ENCODE data around the gene PTPRN2. TPM values are rescaled to one million over a fixed set of nuclear protein-coding genes. Genes with fewer than 3 reads are reported as not detected.

PTPRN2 gene
- polyA plus RNA-seq, 1 of the 3 experiments (the other 2 are of a cell fraction): 4.0 TPM

GRCh38 chr7:157495177-157495553, 1092.5 kb downstream of the PTPRN2 start:
- no peaks in the 10 kb centered on the region for H3K36me3 ChIP-seq (replicated peaks in 1 of 2; ENCODE audit: control insufficient read depth in 1 of 2, insufficient read depth in 2 of 2, low read length in 1 of 2)
- H3K79me2 ChIP-seq (ENCODE audit: insufficient read depth): no peaks in the 10 kb centered on the region
- H3K4me2 ChIP-seq: no peak overlapping the region
- no peak overlapping the region for H3K27ac ChIP-seq (ENCODE audit: low read depth in 2 of 2, low read length in 1 of 2)
- POLR2A ChIA-PET: no interaction called here
- WGBS (ENCODE audit: low lambda C conversion rate): 8% methylated on average over 2 of the region's 2 CpGs
- no peaks in the 10 kb centered on the region for H3F3A ChIP-seq (replicated peaks; ENCODE audit: insufficient read depth)
- H3K27me3 ChIP-seq (ENCODE audit: insufficient read depth): no peaks in the 10 kb centered on the region
- H3K9ac ChIP-seq: no peak overlapping the region
- DNase-seq: no peak
- H4K20me1 ChIP-seq (ENCODE audit: insufficient read depth): no peaks in the 10 kb centered on the region
- TF ChIP-seq, protein P1, sequence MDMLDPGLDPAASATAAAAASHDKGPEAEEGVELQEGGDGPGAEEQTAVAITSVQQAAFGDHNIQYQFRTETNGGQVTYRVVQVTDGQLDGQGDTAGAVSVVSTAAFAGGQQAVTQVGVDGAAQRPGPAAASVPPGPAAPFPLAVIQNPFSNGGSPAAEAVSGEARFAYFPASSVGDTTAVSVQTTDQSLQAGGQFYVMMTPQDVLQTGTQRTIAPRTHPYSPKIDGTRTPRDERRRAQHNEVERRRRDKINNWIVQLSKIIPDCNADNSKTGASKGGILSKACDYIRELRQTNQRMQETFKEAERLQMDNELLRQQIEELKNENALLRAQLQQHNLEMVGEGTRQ (IDR thresholded peaks at IDR 0.05; ENCODE audit: borderline replicate concordance, low read depth, low read length): no peak
- TF ChIP-seq GABPA (IDR thresholded peaks at IDR 0.05; ENCODE audit: low read depth): no peak
- no peak for TF ChIP-seq TEAD4 (IDR thresholded peaks at IDR 0.05; ENCODE audit: borderline replicate concordance, insufficient read depth)
- TF ChIP-seq FOXM1 (IDR thresholded peaks at IDR 0.05; ENCODE audit: low read depth): no peak
- CTCF ChIA-PET: interaction anchor here (0.8 kb wide), 1 partner anchor 11 kb away, joined by 3 read pairs; no protein-coding TSS in a partner anchor
- peaks cover 0 to 2% of the 10 kb centered on the region in 2 experiments; a peak in 1 of 4 replicates for H3K4me1 ChIP-seq (ENCODE audit: control insufficient read depth in 1 of 2, insufficient read depth in 2 of 2, low read depth in 1 of 2, low read length in 1 of 2)
- no peaks in the 10 kb centered on the region for H3K9me2 ChIP-seq
- H2AFZ ChIP-seq (ENCODE audit: low read depth): no peak overlapping the region
- no peak overlapping the region for H3K4me3 ChIP-seq (ENCODE audit: low read depth in 2 of 2, low read length in 1 of 2)
- H3K9me3 ChIP-seq: 0 out of 2 replicates have a peak, but pooled peaks cover 6% of the 10 kb centered on the region

DNA sequence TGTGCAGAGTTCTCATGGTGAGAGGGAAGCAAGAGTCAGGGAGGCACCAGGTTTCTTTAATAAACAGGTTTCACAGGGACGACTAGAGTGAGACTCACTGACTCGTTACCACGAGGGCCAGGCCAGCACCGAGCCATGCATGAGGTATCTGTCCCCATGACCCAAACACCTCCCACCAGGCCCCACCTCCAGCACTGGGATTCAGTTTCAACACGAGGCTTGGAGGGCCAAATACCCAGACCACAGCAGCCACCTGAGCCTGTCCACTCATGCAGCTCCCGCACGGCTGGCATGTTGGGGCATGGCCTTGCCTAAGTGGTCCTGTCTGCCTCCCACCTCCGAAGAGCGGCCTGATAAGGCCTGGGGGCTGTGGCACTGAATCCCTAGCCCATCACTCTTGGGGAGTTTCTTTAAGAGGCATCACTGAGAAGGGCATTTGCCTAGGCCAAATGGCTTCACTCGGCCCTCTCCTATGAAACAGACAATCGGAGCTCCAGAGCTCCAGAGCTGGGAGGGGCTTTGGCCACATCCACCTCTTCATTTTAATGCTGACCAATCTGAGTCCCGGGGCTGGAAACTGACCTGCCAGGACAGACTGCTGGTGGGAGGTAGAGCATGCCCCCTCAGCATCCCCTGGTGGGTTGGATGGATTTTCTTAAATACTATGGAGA, 1093.0 kb downstream of the PTPRN2 start:
- ChIA-PET POLR2A (no interaction called here), CTCF (interaction anchor here (0.8 kb wide), 1 partner anchor 10 kb away, joined by 3 read pairs; no protein-coding TSS in a partner anchor)
- TF ChIP-seq, protein P2, sequence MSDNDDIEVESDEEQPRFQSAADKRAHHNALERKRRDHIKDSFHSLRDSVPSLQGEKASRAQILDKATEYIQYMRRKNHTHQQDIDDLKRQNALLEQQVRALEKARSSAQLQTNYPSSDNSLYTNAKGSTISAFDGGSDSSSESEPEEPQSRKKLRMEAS (IDR thresholded peaks at IDR 0.05; ENCODE audit: low read depth): no peak
- no peak for TF ChIP-seq YY1 (IDR thresholded peaks at IDR 0.05; ENCODE audit: low read depth)
- no peak for TF ChIP-seq MXI1 (IDR thresholded peaks at IDR 0.05; ENCODE audit: low read depth, low read length)
- no peak for TF ChIP-seq ELF1 (IDR thresholded peaks at IDR 0.05)
- no peak for TF ChIP-seq TEAD4 (IDR thresholded peaks at IDR 0.05; ENCODE audit: borderline replicate concordance, insufficient read depth)
- TF ChIP-seq GABPA (IDR thresholded peaks at IDR 0.05; ENCODE audit: low read depth): no peak
- no peak for TF ChIP-seq USF1 (IDR thresholded peaks at IDR 0.05; ENCODE audit: borderline replicate concordance, low read depth)
- no peak for TF ChIP-seq POLR2AphosphoS5 (IDR thresholded peaks at IDR 0.05; ENCODE audit: low read depth, low read length)
- no peak for TF ChIP-seq RFX5 (IDR thresholded peaks at IDR 0.05; ENCODE audit: low read length)
- no peak for TF ChIP-seq FOXM1 (IDR thresholded peaks at IDR 0.05; ENCODE audit: low read depth)
- no peak for TF ChIP-seq TCF12 (IDR thresholded peaks at IDR 0.05)
- TF ChIP-seq, protein P3, sequence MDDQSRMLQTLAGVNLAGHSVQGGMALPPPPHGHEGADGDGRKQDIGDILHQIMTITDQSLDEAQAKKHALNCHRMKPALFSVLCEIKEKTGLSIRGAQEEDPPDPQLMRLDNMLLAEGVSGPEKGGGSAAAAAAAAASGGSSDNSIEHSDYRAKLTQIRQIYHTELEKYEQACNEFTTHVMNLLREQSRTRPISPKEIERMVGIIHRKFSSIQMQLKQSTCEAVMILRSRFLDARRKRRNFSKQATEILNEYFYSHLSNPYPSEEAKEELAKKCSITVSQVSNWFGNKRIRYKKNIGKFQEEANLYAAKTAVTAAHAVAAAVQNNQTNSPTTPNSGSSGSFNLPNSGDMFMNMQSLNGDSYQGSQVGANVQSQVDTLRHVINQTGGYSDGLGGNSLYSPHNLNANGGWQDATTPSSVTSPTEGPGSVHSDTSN (IDR thresholded peaks at IDR 0.05): no peak
- TF ChIP-seq EP300 (IDR thresholded peaks at IDR 0.05; ENCODE audit: borderline replicate concordance in 1 of 2, low read depth in 1 of 2, low read length in 1 of 2): no peak
- no peak for TF ChIP-seq CTCF (IDR thresholded peaks at IDR 0.05)
- no peak overlapping the region for H2AFZ ChIP-seq (ENCODE audit: low read depth)
- no peaks in the 10 kb centered on the region for H4K20me1 ChIP-seq (ENCODE audit: insufficient read depth)
- WGBS (ENCODE audit: low lambda C conversion rate): 34% methylated on average over 12 of the region's 12 CpGs
- H3F3A ChIP-seq (replicated peaks; ENCODE audit: insufficient read depth): no peaks in the 10 kb centered on the region
- DNase-seq: no peak
- H3K27me3 ChIP-seq (ENCODE audit: insufficient read depth): no peaks in the 10 kb centered on the region
- H3K4me3 ChIP-seq (ENCODE audit: low read depth in 2 of 2, low read length in 1 of 2): no peak overlapping the region
- no peak overlapping the region for H3K9ac ChIP-seq
- peaks cover 0 to 2% of the 10 kb centered on the region in 2 experiments; a peak in 1 of 4 replicates for H3K4me1 ChIP-seq (ENCODE audit: control insufficient read depth in 1 of 2, insufficient read depth in 2 of 2, low read depth in 1 of 2, low read length in 1 of 2)
- no peaks in the 10 kb centered on the region for H3K9me2 ChIP-seq
- 0 out of 2 replicates have a peak, but pooled peaks cover 6% of the 10 kb centered on the region for H3K9me3 ChIP-seq
- no peaks in the 10 kb centered on the region for H3K79me2 ChIP-seq (ENCODE audit: insufficient read depth)
- no peak overlapping the region for H3K4me2 ChIP-seq
- H3K27ac ChIP-seq (ENCODE audit: low read depth in 2 of 2, low read length in 1 of 2): no peak overlapping the region
- no peaks in the 10 kb centered on the region for H3K36me3 ChIP-seq (replicated peaks in 1 of 2; ENCODE audit: control insufficient read depth in 1 of 2, insufficient read depth in 2 of 2, low read length in 1 of 2)
